AG09319 (cell line): ENCODE measurements around the gene KIF26B.

Source experiments
- DNase-seq: peaks from one replicate; pipeline ENCODE4 v3.0.0-alpha.2; 2010; ENCODE audit warnings: low read depth; ENCODE audit errors: extremely low read depth
- CTCF ChIP-seq: IDR thresholded peaks from 2 replicates; pipeline ENCODE4 v1.5.1; 2011; ENCODE audit warnings: low read depth, mild to moderate bottlenecking, inconsistent platforms, low read length, moderate library complexity

The KIF26B gene

GRCh38 chr1:245578771-245579170, 424.0 kb downstream of the KIF26B start:
- no peak for DNase-seq
- no peak for TF ChIP-seq CTCF

- no peak for DNase-seq
- TF ChIP-seq CTCF: no peak
Measured at GRCh38 chr1:245579881-245580280, 425.1 kb downstream of the KIF26B start.

GRCh38 chr1:245580651-245581050, 425.9 kb downstream of the KIF26B start:
- DNase-seq: no peak
- TF ChIP-seq CTCF: no peak

GRCh38 chr1:245582026-245582425, 427.2 kb downstream of the KIF26B start:
- no peak for DNase-seq
- TF ChIP-seq CTCF: no peak

GRCh38 chr1:245583081-245583480, 428.3 kb downstream of the KIF26B start:
- DNase-seq: no peak
- no peak for TF ChIP-seq CTCF

GRCh38 chr1:245583575-245584330, 429.0 kb downstream of the KIF26B start:
- no peak for TF ChIP-seq CTCF
- DNase-seq: no peak

- TF ChIP-seq CTCF: no peak
- DNase-seq: peak; percentile 22
Measured at GRCh38 chr1:245585252-245585959, 430.6 kb downstream of the KIF26B start.
